ENCODE measurements around the gene NXPH4.

The NXPH4 gene

GRCh38 chr12:57200497-57200896, 16.1 kb upstream of the NXPH4 start:
- TF ChIP-seq TAF1 (IDR thresholded peaks at IDR 0.05; ENCODE audit: low read depth), result no peak
- no peak for TF ChIP-seq REST (IDR thresholded peaks at IDR 0.05; ENCODE audit: low read depth)

GRCh38 chr12:57201219-57201618, 15.4 kb upstream of the NXPH4 start:
- TF ChIP-seq REST (IDR thresholded peaks at IDR 0.05; ENCODE audit: low read depth), result peak; percentile 54; the same call in 1 of the 2 replicates
- TF ChIP-seq TEAD4 (IDR thresholded peaks at IDR 0.05), result no peak

GRCh38 chr12:57201631-57202030, 15.0 kb upstream of the NXPH4 start:
- TF ChIP-seq EGR1 (IDR thresholded peaks at IDR 0.05), result no peak
- TF ChIP-seq TAF1 (IDR thresholded peaks at IDR 0.05; ENCODE audit: low read depth), result no peak
- TF ChIP-seq CREB1 (IDR thresholded peaks at IDR 0.05; ENCODE audit: low read depth), result no peak
- TF ChIP-seq TEAD4 (IDR thresholded peaks at IDR 0.05), result no peak
- no peak for TF ChIP-seq FOXM1 (IDR thresholded peaks at IDR 0.05; ENCODE audit: borderline replicate concordance, low read depth)
- TF ChIP-seq EP300 (IDR thresholded peaks at IDR 0.05; ENCODE audit: borderline replicate concordance), result no peak
- no peak for TF ChIP-seq MAX (IDR thresholded peaks at IDR 0.05)
- TF ChIP-seq YY1 (IDR thresholded peaks at IDR 0.05; ENCODE audit: low read depth), result no peak
- TF ChIP-seq USF1 (IDR thresholded peaks at IDR 0.05), result no peak
- no peak for TF ChIP-seq REST (IDR thresholded peaks at IDR 0.05; ENCODE audit: low read depth)
- TF ChIP-seq CEBPB (IDR thresholded peaks at IDR 0.05), result no peak
- no peak for TF ChIP-seq TCF12 (IDR thresholded peaks at IDR 0.05; ENCODE audit: low read depth)
- no peak for TF ChIP-seq RAD21 (IDR thresholded peaks at IDR 0.05; ENCODE audit: low read depth)
- no peak for TF ChIP-seq ZBTB7A (IDR thresholded peaks at IDR 0.05; ENCODE audit: low read depth)
- TF ChIP-seq NFIC (IDR thresholded peaks at IDR 0.05), result no peak

- no peak for TF ChIP-seq FOXM1 (IDR thresholded peaks at IDR 0.05; ENCODE audit: borderline replicate concordance, low read depth)
- TF ChIP-seq MAX (IDR thresholded peaks at IDR 0.05), result no peak
- TF ChIP-seq EGR1 (IDR thresholded peaks at IDR 0.05), result no peak
- TF ChIP-seq REST (IDR thresholded peaks at IDR 0.05; ENCODE audit: low read depth), result no peak
- no peak for TF ChIP-seq CEBPB (IDR thresholded peaks at IDR 0.05)
- no peak for TF ChIP-seq TCF12 (IDR thresholded peaks at IDR 0.05; ENCODE audit: low read depth)
- TF ChIP-seq NFIC (IDR thresholded peaks at IDR 0.05), result no peak
- TF ChIP-seq TEAD4 (IDR thresholded peaks at IDR 0.05), result no peak
- TF ChIP-seq TAF1 (IDR thresholded peaks at IDR 0.05; ENCODE audit: low read depth), result no peak
- TF ChIP-seq CREB1 (IDR thresholded peaks at IDR 0.05; ENCODE audit: low read depth), result no peak
- no peak for TF ChIP-seq YY1 (IDR thresholded peaks at IDR 0.05; ENCODE audit: low read depth)
These were observed 14.3 kb upstream of the NXPH4 start for GRCh38 chr12:57202321-57202720.
